Measurements from ENCODE around the gene KLK15. TPM values are rescaled to one million over a fixed set of nuclear protein-coding genes. Genes with fewer than 3 reads are reported as not detected.

KLK15 gene
- total and polyA plus RNA-seq, 2 of the 8 experiments (the other 6 are each of a cell fraction or from before 2014, with no cell fraction given), result not detected

GRCh38 chr19:50819636-50820035, 13.7 kb downstream of the KLK15 start:
- Histone ChIP-seq H3K9me3 (ENCODE audit: insufficient read depth in 2 of 2, low read depth in 1 of 2, low read length in 1 of 2) (no peaks in the 10 kb centered on the region), H3K9ac (replicated peaks in 1 of 4; ENCODE audit: extremely low read depth in 1 of 4, low read depth in 3 of 4, low read length in 3 of 4) (no peak overlapping the region), H3K56ac (replicated peaks; ENCODE audit: insufficient read length, low read depth, low read length) (no peak overlapping the region), H3K4me3 (ENCODE audit: extremely low read depth in 1 of 4, insufficient read depth in 2 of 4, low read depth in 3 of 4, low read length in 4 of 4) (peak overlapping the region; percentile 22 to 52 (median 29); a peak in 5 of 8 replicates), H2BK120ac (replicated peaks; ENCODE audit: low read depth, low read length) (no peak overlapping the region), H3K4me1 (replicated peaks in 1 of 4; ENCODE audit: control insufficient read depth in 3 of 4, insufficient read depth in 4 of 4, low read length in 3 of 4) (peaks cover 5 to 26% (median 20%) of the 10 kb centered on the region in 4 experiments), H2BK12ac (ENCODE audit: low read depth, low read length) (peak overlapping the region; percentile 50; the same call in 1 of the 2 replicates), H3K27ac (ENCODE audit: low read depth, low read length) (no peak overlapping the region), H3K27me3 (replicated peaks in 1 of 4; ENCODE audit: control insufficient read depth in 3 of 4, extremely low read depth in 1 of 4, insufficient read depth in 3 of 4, low read length in 3 of 4) (peaks cover 9 to 37% (median 33%) of the 10 kb centered on the region in 4 experiments), H4K91ac (replicated peaks; ENCODE audit: insufficient read length, low read length) (no peak overlapping the region), H2AK5ac (ENCODE audit: low read depth, low read length) (peak overlapping the region; percentile 70; the same call in 1 of the 2 replicates), H3K79me2 (ENCODE audit: control insufficient read depth in 1 of 2, insufficient read depth in 2 of 2, low read length in 2 of 2) (no peaks in the 10 kb centered on the region), H3K4me2 (ENCODE audit: insufficient read depth in 1 of 2, low read depth in 2 of 2, low read length in 2 of 2) (peak overlapping the region; percentile 76 to 94), H2BK20ac (ENCODE audit: low read length) (0 out of 2 replicates have a peak overlapping the region, but pooled peaks have one; percentile 13), H3K79me1 (ENCODE audit: low read depth, low read length) (no peaks in the 10 kb centered on the region), H4K5ac (ENCODE audit: insufficient read length, low read depth, low read length) (no peak overlapping the region), H3K18ac (ENCODE audit: extremely low read depth, low read length) (no peak overlapping the region), H3K23ac (ENCODE audit: insufficient read length) (no peak overlapping the region), H3K14ac (ENCODE audit: insufficient read length) (no peak overlapping the region), H4K8ac (ENCODE audit: extremely low read depth, insufficient read depth, low read length) (peak overlapping the region; percentile 29; the same call in 1 of the 2 replicates), H3K4ac (replicated peaks; ENCODE audit: insufficient read length, low read depth, low read length) (no peak overlapping the region), H2AFZ (ENCODE audit: low read length) (no peak overlapping the region), H2BK5ac (ENCODE audit: low read depth, low read length) (no peak overlapping the region), H2BK15ac (ENCODE audit: low read length) (peak overlapping the region; percentile 83), H3K36me3 (ENCODE audit: control insufficient read depth in 2 of 4, insufficient read depth in 4 of 4, low read length in 3 of 4) (no peaks in the 10 kb centered on the region), H3K23me2 (ENCODE audit: low read depth, low read length) (peaks cover 17% of the 10 kb centered on the region), H4K20me1 (replicated peaks in 1 of 2; ENCODE audit: control insufficient read depth in 1 of 2, insufficient read depth in 2 of 2, low read length in 2 of 2) (peaks cover 0 to 2% of the 10 kb centered on the region in 2 experiments)
- POLR2A ChIA-PET (ENCODE audit: partially characterized antibody), result interaction anchor here (0.6 to 14.4 kb wide), 4 partner anchors 10 to 95 kb away, joined by 3 to 275 read pairs (median 4); no protein-coding TSS in a partner anchor
- no peak for FAIRE-seq
- WGBS, 2 experiments (ENCODE audit: extremely low coverage in 1 of 2, insufficient coverage in 1 of 2, insufficient read length in 1 of 2, insufficient replicate concordance in 2 of 2, low coverage in 1 of 2, low lambda C conversion rate in 2 of 2, missing lambda C conversion rate in 1 of 2), result 61% methylated on average over 6 of the region's 8 CpGs; no CpG with 5 or more reads in 1 of the 2 experiments
- CTCF ChIA-PET (ENCODE audit: partially characterized antibody), result interaction anchor here (0.6 to 2.1 kb wide), 3 partner anchors 11 to 105 kb away, joined by 4 to 6 read pairs (median 5); no protein-coding TSS in a partner anchor
- DNase-seq (ENCODE audit: low read depth in 1 of 2, low spot score in 2 of 2), result no peak
- no peak for TF ChIP-seq TEAD4 (IDR thresholded peaks at IDR 0.05; ENCODE audit: low read depth, low read length)
- TF ChIP-seq TBP (IDR thresholded peaks at IDR 0.05; ENCODE audit: low read depth, low read length), result no peak
- TF ChIP-seq TCF12 (IDR thresholded peaks at IDR 0.05; ENCODE audit: low read depth, low read length), result no peak
- TF ChIP-seq EP300 (IDR thresholded peaks at IDR 0.05; ENCODE audit: borderline replicate concordance in 1 of 2, low read depth in 2 of 2, low read length in 2 of 2), result no peak
- TF ChIP-seq SRF (IDR thresholded peaks at IDR 0.05; ENCODE audit: low read depth, low read length), result no peak
- no peak for TF ChIP-seq BCL11A (IDR thresholded peaks at IDR 0.05; ENCODE audit: low read depth in 2 of 2, low read length in 2 of 2)
- TF ChIP-seq NANOG (IDR thresholded peaks at IDR 0.05; ENCODE audit: insufficient read depth, low read depth, low read length, poor library complexity, severe bottlenecking), result no peak
- no peak for TF ChIP-seq SP4 (IDR thresholded peaks at IDR 0.05; ENCODE audit: low read length)
- TF ChIP-seq HDAC6 (IDR thresholded peaks at IDR 0.05; ENCODE audit: low read depth, low read length), result no peak
- TF ChIP-seq SIX5 (IDR thresholded peaks at IDR 0.05; ENCODE audit: low read depth, low read length), result no peak
- TF ChIP-seq KDM5A (IDR thresholded peaks at IDR 0.05; ENCODE audit: low read length), result no peak
- no peak for TF ChIP-seq BRCA1 (IDR thresholded peaks at IDR 0.05; ENCODE audit: low read depth, low read length)
- TF ChIP-seq, protein P1, sequence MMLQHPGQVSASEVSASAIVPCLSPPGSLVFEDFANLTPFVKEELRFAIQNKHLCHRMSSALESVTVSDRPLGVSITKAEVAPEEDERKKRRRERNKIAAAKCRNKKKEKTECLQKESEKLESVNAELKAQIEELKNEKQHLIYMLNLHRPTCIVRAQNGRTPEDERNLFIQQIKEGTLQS (IDR thresholded peaks at IDR 0.05; ENCODE audit: insufficient read depth, low read depth, low read length), result no peak

Measured in H1 (cell line).